GM12878 (cell line): ENCODE data around the gene MAGI2. TPM values are rescaled to one million over a fixed set of nuclear protein-coding genes. Genes with fewer than 3 reads are reported as not detected.

Source experiments
- ATAC-seq: fragments of 200-7000 bp; cut with Tn5 transposase; 3 replicates; pipeline ENCODE4 v1.9.1; 2020; ENCODE audit warnings: mild to moderate bottlenecking, moderate library complexity
- BruUV-seq: library from RNA; stranded (reverse); fragments of 400-500 nt; replicated peaks from 2 replicates; lab custom pipeline; 2021; lab: Mats Ljungman, UMichigan
- CTCF ChIA-PET: fragments of 300-600 bp; sonication (Branson Sonifier 250); formaldehyde crosslinking; extraction: SDS; loops from one replicate; lab custom pipeline; 2021; ENCODE audit warnings: inconsistent platforms; lab: Yijun Ruan, JAX
- POLR2A ChIA-PET: fragments of 350-600 bp; formaldehyde crosslinking; extraction: SDS; loops from one replicate; lab custom pipeline; 2021; ENCODE audit warnings: inconsistent platforms; lab: Charles Lee
- RAD21 ChIA-PET: fragments of 300-600 bp; sonication (Branson Sonifier 250); formaldehyde crosslinking; loops from one replicate; lab custom pipeline; 2023; ENCODE audit warnings: antibody characterized with exemption; ENCODE audit not compliant: unreplicated experiment; lab: Charles Lee
- SMC1A ChIA-PET: fragments of 300-600 bp; sonication (Branson Sonifier 250); formaldehyde crosslinking; loops from one replicate; lab custom pipeline; 2023; ENCODE audit not compliant: unreplicated experiment, uncharacterized antibody; lab: Charles Lee
- DNase-seq: peaks from one replicate; pipeline ENCODE4 v3.0.0-alpha.2; 2011; ENCODE audit warnings: low read depth, low spot score
- FAIRE-seq: peaks from 3 replicates; lab custom pipeline; 2011; peaks lifted over from hg19 to GRCh38; lab: Jason Lieb, UNC
- H2AFZ ChIP-seq: 2 replicates; pipeline ENCODE4 v1.6.0; 2011; ENCODE audit warnings: low read depth, low read length, control low read depth; ENCODE audit not compliant: control insufficient read depth
- H3K27ac ChIP-seq: 2 replicates; pipeline ENCODE4 v1.5.1; 2011; ENCODE audit warnings: control low read depth; ENCODE audit not compliant: control insufficient read depth, insufficient read depth
- H3K27me3 ChIP-seq, 2 experiments: replicated peaks in 1 of 2; 2 replicates each; pipeline versions ENCODE4 v1.6.0 to v1.6.1; 2011; ENCODE audit warnings: low read length in 1 of 2; ENCODE audit not compliant: control insufficient read depth in 2 of 2, insufficient read depth in 2 of 2
- H3K36me3 ChIP-seq, 2 experiments: 2 replicates each; pipeline ENCODE4 v1.5.1; 2011; ENCODE audit warnings: low read length in 1 of 2; ENCODE audit not compliant: control insufficient read depth in 2 of 2, insufficient read depth in 2 of 2
- H3K4me1 ChIP-seq: 2 replicates; pipeline ENCODE4 v1.6.1; 2011; ENCODE audit warnings: mild to moderate bottlenecking, low read length, moderate library complexity, mixed read lengths; ENCODE audit not compliant: control insufficient read depth, insufficient read depth
- H3K4me2 ChIP-seq: 2 replicates; pipeline ENCODE4 v1.6.0; 2011; ENCODE audit warnings: control low read depth; ENCODE audit not compliant: control insufficient read depth, insufficient read depth
- H3K4me3 ChIP-seq: fragments of 200-600 bp; sonication (generic); 2 replicates; pipeline ENCODE4 v1.5.1; 2016
- H3K79me2 ChIP-seq: 2 replicates; pipeline ENCODE4 v1.6.0; 2011; ENCODE audit warnings: low read length; ENCODE audit not compliant: control insufficient read depth, insufficient read depth
- H3K9ac ChIP-seq: 2 replicates; pipeline ENCODE4 v1.8.0; 2011; ENCODE audit warnings: low read length, control low read depth, mixed read lengths; ENCODE audit not compliant: control insufficient read depth, insufficient read depth
- H3K9me3 ChIP-seq: replicated peaks from 3 replicates; pipeline ENCODE4 v1.5.1; 2011; ENCODE audit warnings: mild to moderate bottlenecking, low read length; ENCODE audit not compliant: control insufficient read depth, insufficient read depth
- H4K20me1 ChIP-seq: 2 replicates; pipeline ENCODE4 v1.6.0; 2011; ENCODE audit not compliant: control insufficient read depth, insufficient read depth
- IRF4 ChIP-seq: IDR thresholded peaks from 2 replicates; pipeline ENCODE4 v1.6.1; 2011; ENCODE audit warnings: low read depth, low read length
- PRDM15 ChIP-seq: fragments of 450-650 bp; formaldehyde crosslinking; IDR thresholded peaks from 2 replicates; pipeline ENCODE4 v1.4.0; 2020; ENCODE audit warnings: mild to moderate bottlenecking, moderate library complexity
- SREBF2 ChIP-seq: IDR thresholded peaks from 2 replicates; pipeline ENCODE4 v1.6.1; 2012; ENCODE audit warnings: mild to moderate bottlenecking, low read length
- WGBS: methylation state at CpG from one replicate; pipeline ENCODE4 v1.1.6; 2016; ENCODE audit warnings: low lambda C conversion rate; ENCODE audit not compliant: insufficient replicate concordance, insufficient coverage; ENCODE audit errors: missing lambda C conversion rate; 5-methylcytosine and 5-hydroxymethylcytosine counted together
- in situ Hi-C: fragments of 300-500 bp; cut with MboI; formaldehyde crosslinking; loops from 9 replicates; pipeline ENCODE4 v1.14.3; 2018; ENCODE audit warnings: mixed read lengths
- intact Hi-C: fragments of 100-400 bp; cut with micrococcal nuclease; formaldehyde crosslinking; loops from one replicate; pipeline ENCODE4 v1.14.2; 2022; ENCODE audit not compliant: unreplicated experiment
- polyA plus RNA-seq, 11 experiments: library from polyadenylated mRNA; depleted of rRNA in 4 of 11; unstranded in 6 of 11; stranded (reverse) in 5 of 11; fragments of >200 nt; fragmentation: Nextera tagmentation in 4 of 11; fragmentation: Illumina TruSeq in 1 of 11; extraction: Ambion mirVana in 4 of 11; extraction: Trizol in 1 of 11; gene quantifications; 1 replicate in 1 of 11; 2 replicates in 10 of 11; pipeline versions ENCODE4 v1.2.1 to v1.2.3, GENCODE V29; 2011 to 2016; ENCODE audit warnings: inconsistent platforms in 2 of 11, missing spikeins in 2 of 11, low read depth in 1 of 11
- total RNA-seq, 4 experiments: library from RNA; depleted of rRNA in 3 of 4; stranded (reverse); fragments of >200 nt in 3 of 4; fragmentation: Illumina TruSeq in 1 of 4; extraction: Trizol in 1 of 4; gene quantifications; 2 replicates each; pipeline versions ENCODE4 v1.2.1 to v1.2.3, GENCODE V29; 2013 to 2021
- TF ChIP-seq, protein P1 (sequence below): IDR thresholded peaks from 2 replicates; pipeline ENCODE4 v1.6.1; 2012; ENCODE audit warnings: low read depth, low read length, improper control_type of control experiment
- TF ChIP-seq, protein P2 (sequence below): fragments of 450-650 bp; IDR thresholded peaks from 2 replicates; pipeline ENCODE4 v1.6.1; 2018; ENCODE audit warnings: mild to moderate bottlenecking, low read depth, moderate library complexity; ENCODE audit not compliant: partially characterized antibody

MAGI2 gene
- total and polyA plus RNA-seq, 10 of the 15 experiments (the other 5 are each of a cell fraction or from before 2014, with no cell fraction given): 0.01 to 0.31 (median 0.05) TPM; not detected in 2

- in situ Hi-C loops: no loop called here
Measured at GRCh38 chr7:79339208-79339925, 114.1 kb downstream of the MAGI2 start.

More at GRCh38 chr7:79339208-79339925, 114.1 kb downstream of the MAGI2 start:
- ChIA-PET CTCF (interaction anchor here (1.3 kb wide), 1 partner anchor 41 kb away, joined by 5 read pairs; no protein-coding TSS in a partner anchor), SMC1A (no interaction called here), POLR2A (no interaction called here), RAD21 (no interaction called here)
- Histone ChIP-seq H3K79me2 (no peaks in the 10 kb centered on the region), H3K36me3 (no peaks in the 10 kb centered on the region), H2AFZ (no peak overlapping the region), H3K27ac (no peak overlapping the region), H3K9ac (no peak overlapping the region), H3K4me3 (no peak overlapping the region), H4K20me1 (no peaks in the 10 kb centered on the region), H3K4me2 (no peak overlapping the region), H3K9me3 (no peaks in the 10 kb centered on the region), H3K4me1 (no peaks in the 10 kb centered on the region), H3K27me3 (no peaks in the 10 kb centered on the region)
- BruUV-seq: no TSS peak
- WGBS: 53% methylated on average over 4 of the region's 4 CpGs
- TF ChIP-seq IRF4 (no peak), PRDM15 (CRISPR knock-in tag) (no peak), SREBF2 (no peak)
- TF ChIP-seq, protein P1, sequence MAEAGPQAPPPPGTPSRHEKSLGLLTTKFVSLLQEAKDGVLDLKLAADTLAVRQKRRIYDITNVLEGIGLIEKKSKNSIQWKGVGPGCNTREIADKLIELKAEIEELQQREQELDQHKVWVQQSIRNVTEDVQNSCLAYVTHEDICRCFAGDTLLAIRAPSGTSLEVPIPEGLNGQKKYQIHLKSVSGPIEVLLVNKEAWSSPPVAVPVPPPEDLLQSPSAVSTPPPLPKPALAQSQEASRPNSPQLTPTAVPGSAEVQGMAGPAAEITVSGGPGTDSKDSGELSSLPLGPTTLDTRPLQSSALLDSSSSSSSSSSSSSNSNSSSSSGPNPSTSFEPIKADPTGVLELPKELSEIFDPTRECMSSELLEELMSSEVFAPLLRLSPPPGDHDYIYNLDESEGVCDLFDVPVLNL: no peak
- TF ChIP-seq, protein P2, sequence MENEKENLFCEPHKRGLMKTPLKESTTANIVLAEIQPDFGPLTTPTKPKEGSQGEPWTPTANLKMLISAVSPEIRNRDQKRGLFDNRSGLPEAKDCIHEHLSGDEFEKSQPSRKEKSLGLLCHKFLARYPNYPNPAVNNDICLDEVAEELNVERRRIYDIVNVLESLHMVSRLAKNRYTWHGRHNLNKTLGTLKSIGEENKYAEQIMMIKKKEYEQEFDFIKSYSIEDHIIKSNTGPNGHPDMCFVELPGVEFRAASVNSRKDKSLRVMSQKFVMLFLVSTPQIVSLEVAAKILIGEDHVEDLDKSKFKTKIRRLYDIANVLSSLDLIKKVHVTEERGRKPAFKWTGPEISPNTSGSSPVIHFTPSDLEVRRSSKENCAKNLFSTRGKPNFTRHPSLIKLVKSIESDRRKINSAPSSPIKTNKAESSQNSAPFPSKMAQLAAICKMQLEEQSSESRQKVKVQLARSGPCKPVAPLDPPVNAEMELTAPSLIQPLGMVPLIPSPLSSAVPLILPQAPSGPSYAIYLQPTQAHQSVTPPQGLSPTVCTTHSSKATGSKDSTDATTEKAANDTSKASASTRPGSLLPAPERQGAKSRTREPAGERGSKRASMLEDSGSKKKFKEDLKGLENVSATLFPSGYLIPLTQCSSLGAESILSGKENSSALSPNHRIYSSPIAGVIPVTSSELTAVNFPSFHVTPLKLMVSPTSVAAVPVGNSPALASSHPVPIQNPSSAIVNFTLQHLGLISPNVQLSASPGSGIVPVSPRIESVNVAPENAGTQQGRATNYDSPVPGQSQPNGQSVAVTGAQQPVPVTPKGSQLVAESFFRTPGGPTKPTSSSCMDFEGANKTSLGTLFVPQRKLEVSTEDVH: no peak
- intact Hi-C loops: no loop called here
- ATAC-seq (no peak), DNase-seq (no peak), FAIRE-seq (no peak)
